HG03097 (cell line): ENCODE data around the gene RPS14.

Source experiments
- ATAC-seq: cut with Tn5 transposase; IDR thresholded peaks from one replicate; pipeline ENCODE4 v1.9.1; 2021; ENCODE audit not compliant: unreplicated experiment, low FRiP score

The RPS14 gene

GRCh38 chr5:150449517-150450339 lies at the start of gene RPS14:
Gene RPS14 (minus strand): TSS chr5:150449739. CDS start chr5:150447733, 2,006 bp downstream.
- ATAC-seq, result peak; percentile 88

- ATAC-seq, result no peak
These were observed 49.4 kb upstream of the RPS14 start for GRCh38 chr5:150498971-150499370.

GRCh38 chr5:150498501-150498900 lies 49.0 kb upstream of the RPS14 start:
- no peak for ATAC-seq

- no peak for ATAC-seq
These were observed 48.4 kb upstream of the RPS14 start for GRCh38 chr5:150497989-150498317.

- ATAC-seq, result no peak
These were observed 47.9 kb upstream of the RPS14 start for GRCh38 chr5:150497274-150497988.

GRCh38 chr5:150496534-150496933 lies 47.0 kb upstream of the RPS14 start:
- ATAC-seq, result no peak

- no peak for ATAC-seq
These were observed 46.6 kb upstream of the RPS14 start for GRCh38 chr5:150496098-150496497.

GRCh38 chr5:150492621-150493020 lies 43.1 kb upstream of the RPS14 start:
- no peak for ATAC-seq

GRCh38 chr5:150491876-150492275 lies 42.3 kb upstream of the RPS14 start:
- no peak for ATAC-seq

- no peak for ATAC-seq
These were observed 41.2 kb upstream of the RPS14 start for GRCh38 chr5:150490754-150491153.

- ATAC-seq, result no peak
These were observed 40.7 kb upstream of the RPS14 start for GRCh38 chr5:150490296-150490669.

GRCh38 chr5:150489360-150490295 lies 40.1 kb upstream of the RPS14 start:
- peak; percentile 69 for ATAC-seq

- ATAC-seq, result no peak
These were observed 39.2 kb upstream of the RPS14 start for GRCh38 chr5:150488519-150489359.

- no peak for ATAC-seq
These were observed 37.9 kb upstream of the RPS14 start for GRCh38 chr5:150487199-150488061.

- no peak for ATAC-seq
These were observed 37.1 kb upstream of the RPS14 start for GRCh38 chr5:150486402-150487198.

GRCh38 chr5:150485693-150486401 lies 36.3 kb upstream of the RPS14 start:
- ATAC-seq, result no peak

GRCh38 chr5:150484964-150485692 lies 35.6 kb upstream of the RPS14 start:
- ATAC-seq, result no peak
